Subcutaneous abdominal adipose tissue (tissue), 5 donors: ENCODE data around the gene SLC1A1.
"Not testable (repeated sequence)": the region's sequence is repeated elsewhere in the genome, so short reads cannot be mapped to it uniquely, and the experiment has no call there.

ENCODE experiments used
- H3K27ac ChIP-seq: one replicate; pipeline ENCODE4 v1.7.0; 2013; ENCODE audit warnings: low read depth, mild to moderate bottlenecking, inconsistent platforms, low read length, moderate library complexity
- H3K27me3 ChIP-seq, 5 donors: one replicate each; pipeline ENCODE4 v1.7.0; 2013; ENCODE audit warnings: low read length in 5 of 5, inconsistent platforms in 1 of 5; ENCODE audit not compliant: control insufficient read depth in 5 of 5, insufficient read depth in 4 of 5
- H3K36me3 ChIP-seq, 5 donors: one replicate each; pipeline ENCODE4 v1.7.0; 2013; ENCODE audit warnings: low read length in 5 of 5; ENCODE audit not compliant: control insufficient read depth in 5 of 5, insufficient read depth in 5 of 5
- H3K4me1 ChIP-seq, 5 donors: one replicate each; pipeline ENCODE4 v1.7.0; 2013; ENCODE audit warnings: low read length in 5 of 5, mild to moderate bottlenecking in 3 of 5, moderate library complexity in 1 of 5; ENCODE audit not compliant: control insufficient read depth in 5 of 5, insufficient read depth in 5 of 5
- H3K4me3 ChIP-seq, 5 donors: one replicate each; pipeline ENCODE4 v1.7.0; 2013; ENCODE audit warnings: low read length in 5 of 5, low read depth in 1 of 5
- H3K9ac ChIP-seq, 5 donors: one replicate each; pipeline ENCODE4 v1.7.0; 2013; ENCODE audit warnings: low read length in 5 of 5, mild to moderate bottlenecking in 4 of 5, moderate library complexity in 3 of 5
- H3K9me3 ChIP-seq, 5 donors: one replicate each; pipeline ENCODE4 v1.7.0; 2013; ENCODE audit warnings: low read length in 5 of 5; ENCODE audit not compliant: control insufficient read depth in 5 of 5
- donor health status: healthy.
- donor health status: healthy.
- donor health status: healthy.
- donor health status: healthy.
- donor health status: healthy.

SLC1A1 gene

GRCh38 chr9:4537581-4537980 is 47.3 kb downstream of the SLC1A1 start:
- peaks cover 0 to 9% (median 5%) of the 10 kb centered on the region in 5 donors for H3K9me3 ChIP-seq
- no peaks in the 10 kb centered on the region for H3K27me3 ChIP-seq
- H3K9ac ChIP-seq, result no peak overlapping the region
- H3K4me1 ChIP-seq, result peaks cover 0 to 4% (median 0%) of the 10 kb centered on the region in 5 donors
- no peak overlapping the region for H3K4me3 ChIP-seq
- H3K27ac ChIP-seq, result no peak overlapping the region
- H3K36me3 ChIP-seq, result no peaks in the 10 kb centered on the region

- Histone ChIP-seq H3K36me3 (no peaks in the 10 kb centered on the region), H3K9me3 (peaks cover 0 to 9% (median 5%) of the 10 kb centered on the region in 5 donors), H3K9ac (no peak overlapping the region), H3K27ac (no peak overlapping the region), H3K27me3 (no peaks in the 10 kb centered on the region), H3K4me3 (no peak overlapping the region), H3K4me1 (peaks cover 0 to 4% (median 0%) of the 10 kb centered on the region in 5 donors)
Observed at GRCh38 chr9:4538107-4538506, 47.8 kb downstream of the SLC1A1 start.

GRCh38 chr9:4538621-4539020 is 48.4 kb downstream of the SLC1A1 start:
- peaks cover 0 to 9% (median 5%) of the 10 kb centered on the region in 5 donors for H3K9me3 ChIP-seq
- H3K4me3 ChIP-seq, result no peak overlapping the region
- no peak overlapping the region for H3K27ac ChIP-seq
- no peak overlapping the region for H3K9ac ChIP-seq
- peaks cover 0 to 4% (median 0%) of the 10 kb centered on the region in 5 donors for H3K4me1 ChIP-seq
- no peaks in the 10 kb centered on the region for H3K27me3 ChIP-seq
- no peaks in the 10 kb centered on the region for H3K36me3 ChIP-seq

- no peaks in the 10 kb centered on the region for H3K27me3 ChIP-seq
- H3K4me3 ChIP-seq, result no peak overlapping the region
- peaks cover 0 to 4% (median 0%) of the 10 kb centered on the region in 5 donors for H3K4me1 ChIP-seq
- no peaks in the 10 kb centered on the region for H3K36me3 ChIP-seq
- no peak overlapping the region for H3K9ac ChIP-seq
- no peak overlapping the region for H3K27ac ChIP-seq
- H3K9me3 ChIP-seq, result peaks cover 0 to 9% (median 5%) of the 10 kb centered on the region in 5 donors
Observed at GRCh38 chr9:4540425-4540824, 50.2 kb downstream of the SLC1A1 start.

- Histone ChIP-seq H3K4me1 (peaks cover 0 to 4% (median 0%) of the 10 kb centered on the region in 5 donors), H3K27ac (no peak overlapping the region), H3K9ac (no peak overlapping the region), H3K4me3 (no peak overlapping the region), H3K9me3 (peaks cover 0 to 9% (median 5%) of the 10 kb centered on the region in 5 donors), H3K36me3 (no peaks in the 10 kb centered on the region), H3K27me3 (no peaks in the 10 kb centered on the region)
Observed at GRCh38 chr9:4541281-4541680, 51.0 kb downstream of the SLC1A1 start.

- no peak overlapping the region for H3K9ac ChIP-seq
- no peaks in the 10 kb centered on the region for H3K36me3 ChIP-seq
- H3K4me1 ChIP-seq, result peaks cover 0 to 8% (median 3%) of the 10 kb centered on the region in 5 donors
- no peak overlapping the region for H3K27ac ChIP-seq
- H3K9me3 ChIP-seq, result peaks cover 0 to 9% (median 5%) of the 10 kb centered on the region in 5 donors
- no peak overlapping the region for H3K4me3 ChIP-seq
- H3K27me3 ChIP-seq, result no peaks in the 10 kb centered on the region
Observed at GRCh38 chr9:4541856-4542255, 51.6 kb downstream of the SLC1A1 start.

GRCh38 chr9:4544714-4545113 is 54.4 kb downstream of the SLC1A1 start:
- peaks cover 0 to 33% (median 7%) of the 10 kb centered on the region in 5 donors for H3K4me1 ChIP-seq
- H3K9ac ChIP-seq, H3K36me3 ChIP-seq, H3K9me3 ChIP-seq, H3K27ac ChIP-seq, H3K4me3 ChIP-seq, H3K27me3 ChIP-seq: not testable (repeated sequence)

- Histone ChIP-seq H3K4me1 (peaks cover 2 to 48% (median 8%) of the 10 kb centered on the region in 5 donors), H3K9me3 (no peaks in the 10 kb centered on the region), H3K27me3 (no peaks in the 10 kb centered on the region), H3K36me3 (no peaks in the 10 kb centered on the region), H3K27ac (no peak overlapping the region), H3K9ac (no peak overlapping the region), H3K4me3 (no peak overlapping the region)
Observed at GRCh38 chr9:4547016-4547415, 56.7 kb downstream of the SLC1A1 start.

GRCh38 chr9:4548811-4549725 is 58.8 kb downstream of the SLC1A1 start:
- H3K9me3 ChIP-seq, result no peaks in the 10 kb centered on the region
- H3K4me3 ChIP-seq, result no peak overlapping the region
- H3K27ac ChIP-seq, result peak overlapping the region; percentile 42
- peaks cover 2 to 63% (median 8%) of the 10 kb centered on the region in 5 donors for H3K4me1 ChIP-seq
- H3K9ac ChIP-seq, result no peak overlapping the region
- H3K36me3 ChIP-seq, result no peaks in the 10 kb centered on the region
- no peaks in the 10 kb centered on the region for H3K27me3 ChIP-seq

- H3K27ac ChIP-seq, result peak overlapping the region; percentile 42
- no peaks in the 10 kb centered on the region for H3K9me3 ChIP-seq
- peaks cover 2 to 71% (median 11%) of the 10 kb centered on the region in 5 donors for H3K4me1 ChIP-seq
- H3K27me3 ChIP-seq, result no peaks in the 10 kb centered on the region
- no peaks in the 10 kb centered on the region for H3K36me3 ChIP-seq
- H3K4me3 ChIP-seq, result no peak overlapping the region
- H3K9ac ChIP-seq, result no peak overlapping the region
Observed at GRCh38 chr9:4549751-4550295, 59.6 kb downstream of the SLC1A1 start.
